Endothelial cell of umbilical vein (primary cell): Measurements from ENCODE around the gene DDX17.

Experiments
- EZH2 ChIP-seq: IDR thresholded peaks from 2 replicates; pipeline ENCODE4 v1.6.1; 2012; ENCODE audit warnings: borderline replicate concordance, low read depth, mild to moderate bottlenecking, moderate library complexity, low read length, inconsistent platforms; ENCODE audit not compliant: severe bottlenecking
- FOS ChIP-seq: IDR thresholded peaks from 2 replicates; pipeline ENCODE4 v1.6.1; 2011; ENCODE audit warnings: mild to moderate bottlenecking, low read length, moderate library complexity, borderline replicate concordance; ENCODE audit not compliant: insufficient read depth
- GATA2 ChIP-seq: IDR thresholded peaks from 2 replicates; pipeline ENCODE4 v1.7.0; 2011; ENCODE audit warnings: low read depth, mild to moderate bottlenecking, moderate library complexity, mixed read lengths, low read length; ENCODE audit not compliant: insufficient read length, insufficient read depth
- MYC ChIP-seq: IDR thresholded peaks from one replicate; pipeline ENCODE4 v1.6.1; 2011; ENCODE audit warnings: mild to moderate bottlenecking, low read depth, low read length
- POLR2A ChIP-seq: IDR thresholded peaks from 2 replicates; pipeline ENCODE4 v1.6.1; 2012; ENCODE audit warnings: low read depth, mild to moderate bottlenecking, control low read depth, low read length
- POLR2AphosphoS5 ChIP-seq: IDR thresholded peaks from 2 replicates; pipeline ENCODE4 v1.6.1; 2012; ENCODE audit warnings: low read depth, mild to moderate bottlenecking, control low read depth, low read length, moderate library complexity; ENCODE audit not compliant: insufficient read depth
- TF ChIP-seq, protein P1 (sequence below), 2 donors: IDR thresholded peaks; 1 replicate in 1 of 2; 2 replicates in 1 of 2; pipeline ENCODE4 v1.5.1; 2011; ENCODE audit warnings: low read length in 2 of 2, mild to moderate bottlenecking in 2 of 2, moderate library complexity in 2 of 2, control low read depth in 1 of 2, inconsistent platforms in 1 of 2, low read depth in 1 of 2; ENCODE audit not compliant: insufficient read depth in 1 of 2; ENCODE audit errors: extremely low read depth in 1 of 2
- TF ChIP-seq, protein P2 (sequence below): IDR thresholded peaks from 2 replicates; pipeline ENCODE4 v1.6.1; 2011; ENCODE audit not compliant: insufficient read depth, insufficient read length

DNA sequence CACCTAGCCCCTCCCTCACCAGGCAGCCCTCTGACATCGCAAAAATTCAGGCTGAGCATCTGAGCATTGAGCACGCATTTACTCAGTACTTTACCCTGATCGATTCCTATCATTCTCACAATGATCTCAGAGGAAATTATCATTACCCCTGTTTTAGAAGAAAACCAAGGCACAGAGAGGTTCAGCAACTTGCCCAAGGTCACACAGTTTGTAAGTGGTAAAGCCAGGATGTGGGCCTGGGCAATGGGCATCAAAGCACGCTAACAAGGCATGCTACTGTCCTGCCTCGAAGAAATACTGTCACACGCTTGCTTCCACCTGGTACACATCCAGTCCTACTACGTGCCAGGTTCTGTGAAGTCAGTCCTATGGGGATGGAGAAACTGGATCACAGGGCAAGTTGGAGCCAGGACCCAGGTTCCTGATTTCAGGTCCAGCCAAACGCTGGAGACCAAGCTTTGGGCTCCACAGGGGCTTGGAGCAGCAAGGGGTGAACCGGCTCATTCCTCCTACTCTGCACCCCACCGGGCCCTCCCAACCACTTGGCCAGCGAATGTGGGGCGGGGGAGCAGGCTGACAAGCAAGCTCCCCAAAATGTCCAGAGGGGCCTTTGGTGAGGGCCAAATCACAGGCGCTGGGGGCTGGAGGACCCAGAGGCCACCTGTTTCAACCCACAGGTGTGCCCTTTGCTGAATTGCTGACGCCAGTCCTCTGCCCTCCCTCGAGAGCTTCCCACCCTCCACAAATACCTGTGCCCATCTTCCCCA lies 69.3 kb downstream of the DDX17 start:
- TF ChIP-seq, protein P1, sequence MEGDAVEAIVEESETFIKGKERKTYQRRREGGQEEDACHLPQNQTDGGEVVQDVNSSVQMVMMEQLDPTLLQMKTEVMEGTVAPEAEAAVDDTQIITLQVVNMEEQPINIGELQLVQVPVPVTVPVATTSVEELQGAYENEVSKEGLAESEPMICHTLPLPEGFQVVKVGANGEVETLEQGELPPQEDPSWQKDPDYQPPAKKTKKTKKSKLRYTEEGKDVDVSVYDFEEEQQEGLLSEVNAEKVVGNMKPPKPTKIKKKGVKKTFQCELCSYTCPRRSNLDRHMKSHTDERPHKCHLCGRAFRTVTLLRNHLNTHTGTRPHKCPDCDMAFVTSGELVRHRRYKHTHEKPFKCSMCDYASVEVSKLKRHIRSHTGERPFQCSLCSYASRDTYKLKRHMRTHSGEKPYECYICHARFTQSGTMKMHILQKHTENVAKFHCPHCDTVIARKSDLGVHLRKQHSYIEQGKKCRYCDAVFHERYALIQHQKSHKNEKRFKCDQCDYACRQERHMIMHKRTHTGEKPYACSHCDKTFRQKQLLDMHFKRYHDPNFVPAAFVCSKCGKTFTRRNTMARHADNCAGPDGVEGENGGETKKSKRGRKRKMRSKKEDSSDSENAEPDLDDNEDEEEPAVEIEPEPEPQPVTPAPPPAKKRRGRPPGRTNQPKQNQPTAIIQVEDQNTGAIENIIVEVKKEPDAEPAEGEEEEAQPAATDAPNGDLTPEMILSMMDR (IDR thresholded peaks at IDR 0.05; ENCODE audit: extremely low read depth in 1 of 2, insufficient read depth in 1 of 2, low read depth in 1 of 2, low read length in 2 of 2), result no peak
- TF ChIP-seq GATA2, result no peak
- no peak for TF ChIP-seq POLR2A
- no peak for TF ChIP-seq EZH2
- no peak for TF ChIP-seq FOS
- no peak for TF ChIP-seq POLR2AphosphoS5
- TF ChIP-seq, protein P2, sequence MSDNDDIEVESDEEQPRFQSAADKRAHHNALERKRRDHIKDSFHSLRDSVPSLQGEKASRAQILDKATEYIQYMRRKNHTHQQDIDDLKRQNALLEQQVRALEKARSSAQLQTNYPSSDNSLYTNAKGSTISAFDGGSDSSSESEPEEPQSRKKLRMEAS, result no peak
- no peak for TF ChIP-seq MYC
